ENCODE measurements around the gene PITPNB.
A peak's percentile ranks its signal among the peaks of the same experiment; 100 is the strongest.

The PITPNB gene

DNA sequence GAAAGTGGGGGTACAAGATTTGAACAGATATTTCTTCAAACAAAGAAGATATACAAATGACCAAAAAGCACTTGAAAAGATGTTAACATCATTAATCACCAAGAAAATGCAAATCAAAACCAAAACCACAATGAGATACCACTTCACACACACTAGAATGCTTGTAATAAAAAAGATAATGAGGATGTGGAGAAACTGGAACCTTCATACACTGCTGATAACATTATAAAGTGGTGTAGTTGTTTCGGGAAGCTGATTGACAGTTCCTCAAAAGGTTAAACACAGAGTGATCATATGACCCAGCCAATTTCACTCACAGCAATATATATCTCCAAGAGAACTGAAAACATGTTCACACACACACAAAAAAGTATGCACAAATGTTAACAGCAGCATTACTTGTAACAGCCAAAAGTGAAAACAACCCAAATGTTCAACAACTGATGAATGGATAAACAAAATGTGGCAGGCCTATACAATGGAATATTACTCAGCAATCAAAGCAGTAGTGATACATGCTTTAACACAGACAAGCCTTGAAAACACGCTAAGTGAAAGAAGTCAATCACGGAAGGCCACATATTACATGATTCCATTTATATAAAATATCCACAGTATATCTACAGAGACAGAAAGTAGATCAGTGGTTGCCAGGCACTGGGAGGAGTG, 15.1 kb downstream of the PITPNB start:
- H3K27me3 Mint-ChIP-seq = no peaks in the 10 kb centered on the region
- peak overlapping the region; percentile 13 for H3K4me3 Mint-ChIP-seq
- peak overlapping the region; percentile 88 for H3K27ac Mint-ChIP-seq
- peaks cover 65% of the 10 kb centered on the region for H3K4me1 Mint-ChIP-seq (ENCODE audit: low read depth)
- no peaks in the 10 kb centered on the region for H3K9me3 Mint-ChIP-seq
- no peak for DNase-seq
- H3K36me3 Mint-ChIP-seq (ENCODE audit: low read depth) = peaks cover 93% of the 10 kb centered on the region

DNA sequence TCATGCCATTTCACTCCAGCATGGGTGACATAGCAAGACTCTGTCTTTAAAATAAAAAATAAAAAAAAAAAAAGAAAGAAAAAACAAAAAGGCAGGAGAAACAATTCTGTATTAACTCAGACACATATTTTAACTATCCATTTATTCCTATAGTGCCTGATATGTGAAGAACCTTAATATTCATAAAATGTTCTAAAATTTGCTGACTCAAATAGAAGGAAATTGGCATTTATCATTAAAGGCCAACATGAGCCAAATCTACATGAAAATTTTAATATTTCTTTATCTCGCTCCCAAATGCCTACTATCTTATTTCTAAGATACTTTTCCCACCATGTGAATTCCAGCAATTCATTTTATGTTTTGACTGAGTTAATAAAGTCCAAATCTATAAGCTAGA, 18.9 kb downstream of the PITPNB start:
- H3K27ac Mint-ChIP-seq = no peak overlapping the region
- DNase-seq = no peak
- no peaks in the 10 kb centered on the region for H3K27me3 Mint-ChIP-seq
- peaks cover 90% of the 10 kb centered on the region for H3K36me3 Mint-ChIP-seq (ENCODE audit: low read depth)
- peaks cover 50% of the 10 kb centered on the region for H3K4me1 Mint-ChIP-seq (ENCODE audit: low read depth)
- no peaks in the 10 kb centered on the region for H3K9me3 Mint-ChIP-seq
- H3K4me3 Mint-ChIP-seq = no peak overlapping the region

DNA sequence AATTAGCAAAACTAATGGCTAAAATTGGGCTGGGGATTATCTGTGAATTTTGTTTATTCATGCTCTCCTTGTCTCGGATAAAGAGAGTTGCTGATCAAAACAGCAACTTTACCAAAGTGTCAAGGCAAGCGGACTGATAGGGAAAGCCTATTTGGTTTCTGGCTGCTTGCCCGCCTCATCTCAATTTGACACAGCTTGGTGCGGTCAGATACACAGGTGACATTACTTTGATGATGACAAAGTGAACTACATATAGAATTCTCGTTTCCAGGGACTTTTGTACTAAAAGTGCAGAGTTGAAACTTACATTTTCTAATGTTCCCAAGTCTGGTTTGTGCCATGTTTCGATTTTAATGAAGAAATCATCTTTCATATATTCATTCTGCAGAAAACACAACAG, 22.8 kb downstream of the PITPNB start:
- Mint-ChIP-seq H3K4me3 (no peak overlapping the region), H3K36me3 (ENCODE audit: low read depth) (peaks cover 95% of the 10 kb centered on the region), H3K27ac (peak overlapping the region; percentile 53), H3K27me3 (no peaks in the 10 kb centered on the region), H3K9me3 (no peaks in the 10 kb centered on the region), H3K4me1 (ENCODE audit: low read depth) (peaks cover 29% of the 10 kb centered on the region)
- no peak for DNase-seq

DNA sequence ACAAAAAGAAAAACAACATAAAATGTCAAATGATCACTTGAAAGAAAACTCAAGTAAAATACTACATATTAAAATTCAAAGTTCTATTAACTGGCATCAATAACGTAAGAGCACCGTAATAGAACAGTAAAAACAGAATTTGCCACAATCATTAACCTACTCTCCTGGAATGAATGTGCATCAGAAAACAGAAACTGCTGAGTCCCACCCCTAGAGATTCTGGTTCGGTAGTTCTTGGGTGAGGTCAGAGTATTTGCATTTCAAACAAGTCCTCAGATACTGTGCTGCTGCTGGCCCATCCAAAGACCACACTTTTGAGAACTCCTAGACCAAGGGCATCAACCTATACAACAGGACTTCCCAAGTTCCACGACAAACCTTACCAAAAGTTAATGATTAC, 23.5 kb downstream of the PITPNB start:
- peaks cover 93% of the 10 kb centered on the region for H3K36me3 Mint-ChIP-seq (ENCODE audit: low read depth)
- no peaks in the 10 kb centered on the region for H3K9me3 Mint-ChIP-seq
- H3K27me3 Mint-ChIP-seq = no peaks in the 10 kb centered on the region
- H3K27ac Mint-ChIP-seq = peak overlapping the region; percentile 67
- H3K4me3 Mint-ChIP-seq = no peak overlapping the region
- DNase-seq = no peak
- H3K4me1 Mint-ChIP-seq (ENCODE audit: low read depth) = peaks cover 23% of the 10 kb centered on the region

DNA sequence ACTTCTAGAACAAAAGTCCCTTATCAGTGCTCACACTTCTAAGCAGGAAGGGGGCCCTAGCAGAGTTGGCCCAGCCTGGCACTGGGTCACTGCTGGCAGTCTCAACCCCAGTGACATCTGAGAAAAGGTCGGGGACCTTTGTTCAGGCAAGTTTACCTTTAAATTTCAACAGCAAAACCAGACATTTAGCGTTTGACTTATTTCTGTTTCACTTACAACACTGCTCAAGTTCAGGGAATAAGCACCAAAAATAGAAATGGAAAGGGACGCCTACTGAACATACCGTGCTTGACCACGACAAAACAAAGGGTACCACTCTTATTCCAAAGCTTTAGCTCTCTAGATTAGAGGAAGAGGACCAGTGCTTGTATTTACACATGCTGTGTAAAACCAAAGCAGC, 26.2 kb downstream of the PITPNB start:
- H3K9me3 Mint-ChIP-seq = no peaks in the 10 kb centered on the region
- peaks cover 95% of the 10 kb centered on the region for H3K36me3 Mint-ChIP-seq (ENCODE audit: low read depth)

DNA sequence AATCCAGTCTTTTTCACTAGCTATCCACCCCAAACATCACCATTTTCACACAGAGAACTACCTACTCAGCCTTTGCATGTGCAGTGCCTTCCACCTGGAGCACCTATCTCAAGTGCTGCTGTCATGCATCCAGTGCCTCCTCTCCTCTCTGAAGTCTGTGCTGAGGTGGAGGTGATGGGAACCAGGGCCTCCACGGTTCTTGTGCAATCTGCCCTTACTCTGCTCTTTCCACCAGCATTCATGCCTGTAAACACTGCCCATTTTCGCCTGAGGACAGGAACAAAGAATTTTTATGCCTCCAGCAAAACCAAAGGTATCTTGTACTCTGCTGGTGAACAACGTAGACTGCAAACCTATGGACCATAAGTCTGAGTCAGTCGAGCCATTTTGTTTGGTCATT, 27.0 kb downstream of the PITPNB start:
- Mint-ChIP-seq H3K4me1 (ENCODE audit: low read depth) (peaks cover 27% of the 10 kb centered on the region), H3K36me3 (ENCODE audit: low read depth) (peaks cover 97% of the 10 kb centered on the region), H3K27me3 (no peaks in the 10 kb centered on the region), H3K9me3 (no peaks in the 10 kb centered on the region), H3K27ac (peak overlapping the region; percentile 65), H3K4me3 (no peak overlapping the region)
- DNase-seq = no peak

More for the DNA sequence above, 26.2 kb downstream of the PITPNB start:
- H3K4me3 Mint-ChIP-seq = no peak overlapping the region
- H3K27ac Mint-ChIP-seq = peak overlapping the region; percentile 65
- H3K27me3 Mint-ChIP-seq = no peaks in the 10 kb centered on the region
- DNase-seq = no peak
- H3K4me1 Mint-ChIP-seq (ENCODE audit: low read depth) = peaks cover 27% of the 10 kb centered on the region

DNA sequence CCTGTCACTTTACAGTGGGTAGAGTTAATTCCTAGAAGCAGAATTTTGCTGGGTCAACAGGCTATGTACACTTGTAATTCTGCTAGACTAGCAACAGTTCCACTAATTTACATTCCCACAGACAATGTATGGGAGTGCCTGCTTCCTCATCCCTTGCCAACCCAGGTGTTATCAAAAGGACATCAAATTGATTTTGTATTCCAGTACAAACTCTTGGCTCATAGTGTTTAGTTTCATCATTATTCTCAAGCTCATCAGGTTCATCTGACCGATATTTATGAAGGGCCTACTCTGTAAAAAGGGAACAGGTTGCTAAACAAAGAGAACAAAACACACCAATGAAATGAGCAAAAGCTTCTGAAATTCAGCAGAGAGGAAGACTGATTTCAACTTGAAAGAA, 30.7 kb downstream of the PITPNB start:
- Mint-ChIP-seq H3K9me3 (no peaks in the 10 kb centered on the region), H3K36me3 (ENCODE audit: low read depth) (peaks cover 95% of the 10 kb centered on the region), H3K27ac (peak overlapping the region; percentile 19), H3K4me3 (no peak overlapping the region), H3K4me1 (ENCODE audit: low read depth) (peaks cover 11% of the 10 kb centered on the region), H3K27me3 (no peaks in the 10 kb centered on the region)
- DNase-seq = no peak

DNA sequence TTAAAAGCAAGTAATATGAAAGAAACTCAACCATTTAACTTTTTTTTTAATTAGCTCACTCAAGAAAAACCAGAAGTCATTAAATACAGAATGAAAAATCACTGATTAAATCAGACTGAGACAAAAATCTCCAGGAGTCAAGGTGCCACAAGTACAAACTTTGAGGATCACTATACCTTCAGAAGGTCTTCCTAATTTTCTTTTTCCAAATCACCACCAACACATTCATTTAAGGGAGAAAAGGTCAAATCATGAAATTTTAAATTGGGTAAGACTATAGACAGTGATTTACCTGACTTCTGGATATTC, 32.3 kb downstream of the PITPNB start:
- no peak overlapping the region for H3K27ac Mint-ChIP-seq
- peaks cover 9% of the 10 kb centered on the region for H3K4me1 Mint-ChIP-seq (ENCODE audit: low read depth)
- H3K27me3 Mint-ChIP-seq = no peaks in the 10 kb centered on the region
- no peak overlapping the region for H3K4me3 Mint-ChIP-seq
- H3K9me3 Mint-ChIP-seq = no peaks in the 10 kb centered on the region
- no peak for DNase-seq
- peaks cover 95% of the 10 kb centered on the region for H3K36me3 Mint-ChIP-seq (ENCODE audit: low read depth)

DNA sequence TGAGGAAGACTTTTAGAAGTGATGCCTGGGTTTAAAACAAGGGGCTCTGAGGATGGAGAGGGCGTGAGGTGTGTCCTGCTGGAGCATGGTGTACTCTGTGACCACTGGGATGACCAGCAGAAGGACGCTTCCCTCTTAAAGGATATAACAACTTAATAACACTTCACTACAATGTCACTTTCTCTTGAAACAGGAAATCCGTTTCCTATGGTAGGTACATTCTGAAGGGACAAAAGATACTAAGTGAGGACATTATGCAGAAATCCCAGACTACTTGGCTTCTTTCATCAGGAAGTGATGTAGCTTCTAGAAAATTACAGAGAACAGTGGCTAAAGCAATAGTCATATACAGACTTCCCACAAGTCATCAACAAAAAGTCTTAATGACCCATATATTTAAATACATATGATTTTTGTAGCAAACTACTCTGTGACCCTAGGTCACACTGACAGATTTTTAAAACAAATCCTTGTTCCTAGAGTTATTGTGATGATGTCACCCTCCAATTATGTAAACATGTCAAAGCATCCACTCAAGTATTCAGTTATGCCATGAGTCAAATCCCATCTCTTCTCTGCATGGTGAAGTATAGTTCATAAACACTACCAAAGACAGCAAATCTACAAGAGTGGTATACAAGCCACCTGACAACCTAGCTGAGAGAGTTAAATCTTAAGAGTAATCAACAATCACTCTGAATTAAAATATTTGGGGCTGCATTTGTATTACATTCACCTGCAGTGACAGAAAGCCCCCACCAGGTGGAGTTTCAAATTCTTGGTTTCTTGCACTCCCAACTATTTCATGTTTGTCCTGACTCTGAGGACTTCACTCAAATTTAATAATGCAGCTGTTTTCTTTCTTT, 32.8 kb downstream of the PITPNB start:
- Mint-ChIP-seq H3K27ac (peak overlapping the region; percentile 24), H3K9me3 (no peaks in the 10 kb centered on the region), H3K36me3 (ENCODE audit: low read depth) (peaks cover 92% of the 10 kb centered on the region), H3K4me1 (ENCODE audit: low read depth) (peaks cover 11% of the 10 kb centered on the region), H3K27me3 (no peaks in the 10 kb centered on the region), H3K4me3 (no peak overlapping the region)
- DNase-seq = no peak

DNA sequence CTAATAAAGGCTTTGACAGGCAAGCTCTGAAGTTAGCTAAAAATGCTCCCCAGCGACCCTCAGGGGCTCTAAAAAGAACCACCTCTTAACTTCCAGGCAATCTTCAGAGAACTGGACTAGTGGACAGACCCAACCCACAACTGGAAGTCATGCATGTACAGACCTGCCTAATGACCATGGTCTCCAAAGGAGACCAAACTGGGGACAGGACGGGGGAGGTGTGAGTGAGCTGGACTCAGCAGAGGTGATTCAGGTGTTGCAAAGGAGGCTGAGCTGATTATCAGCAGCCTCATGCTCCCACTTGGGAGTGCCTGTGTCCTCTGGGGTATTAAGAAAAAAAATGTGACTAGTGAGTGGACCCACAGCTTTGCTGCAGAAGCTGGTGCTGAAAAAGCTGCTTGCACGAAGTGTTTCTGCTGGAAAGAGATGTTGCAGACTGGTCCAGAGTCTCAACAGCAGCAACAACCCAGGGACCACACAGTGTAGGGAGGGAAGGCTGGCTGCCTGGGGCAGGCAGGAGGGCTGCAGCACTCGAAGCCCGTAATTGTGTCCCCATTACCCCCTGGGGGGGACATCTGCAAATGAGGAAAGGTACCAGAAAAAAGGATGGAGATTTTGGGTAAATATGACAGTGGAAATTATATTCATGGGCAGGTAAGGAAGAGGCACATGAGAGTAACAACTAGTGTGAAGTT, 35.3 kb downstream of the PITPNB start:
- no peaks in the 10 kb centered on the region for H3K9me3 Mint-ChIP-seq
- H3K4me1 Mint-ChIP-seq (ENCODE audit: low read depth) = peaks cover 24% of the 10 kb centered on the region
- H3K4me3 Mint-ChIP-seq = no peak overlapping the region
- DNase-seq = no peak
- H3K27me3 Mint-ChIP-seq = no peaks in the 10 kb centered on the region
- peaks cover 88% of the 10 kb centered on the region for H3K36me3 Mint-ChIP-seq (ENCODE audit: low read depth)
- H3K27ac Mint-ChIP-seq = peak overlapping the region; percentile 26

DNA sequence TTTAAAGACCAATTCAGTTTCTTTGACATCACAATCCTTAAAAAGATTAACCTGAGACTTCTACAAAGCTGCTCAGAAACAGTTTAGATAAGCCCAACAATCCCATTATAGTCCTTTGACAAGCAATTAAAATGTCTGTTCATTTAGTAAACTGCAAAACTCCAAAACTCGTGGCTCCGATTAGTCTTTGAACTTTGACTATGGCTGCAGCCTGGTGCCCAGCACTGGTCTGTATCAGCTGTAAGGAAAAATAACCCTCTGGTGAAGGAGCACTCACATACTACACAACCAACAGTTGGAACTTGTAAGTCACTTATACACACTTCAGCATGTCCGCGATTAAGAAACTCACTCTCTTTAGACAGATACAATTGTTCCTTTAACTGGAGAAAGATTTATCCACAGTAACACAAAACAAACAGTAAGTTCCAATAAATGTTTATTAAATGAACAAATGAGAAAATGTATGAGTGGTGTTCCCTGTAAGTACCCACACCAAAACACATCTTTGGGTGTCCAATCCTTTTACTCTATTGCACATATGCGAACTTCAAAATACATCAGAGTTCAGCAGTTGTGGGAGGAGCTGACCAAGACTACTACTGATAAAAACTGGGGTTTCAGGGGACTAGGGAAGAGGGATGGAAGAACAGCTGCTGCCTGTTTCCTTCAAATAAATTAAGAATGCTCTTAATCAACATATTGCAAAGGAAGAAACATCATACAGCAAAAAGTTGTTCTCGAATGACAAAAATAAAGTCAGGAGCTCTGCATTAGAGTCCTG, 36.4 kb downstream of the PITPNB start:
- Mint-ChIP-seq H3K27ac (no peak overlapping the region), H3K9me3 (no peaks in the 10 kb centered on the region), H3K27me3 (no peaks in the 10 kb centered on the region), H3K36me3 (ENCODE audit: low read depth) (peaks cover 87% of the 10 kb centered on the region), H3K4me1 (ENCODE audit: low read depth) (peaks cover 30% of the 10 kb centered on the region), H3K4me3 (no peak overlapping the region)
- no peak for DNase-seq

DNA sequence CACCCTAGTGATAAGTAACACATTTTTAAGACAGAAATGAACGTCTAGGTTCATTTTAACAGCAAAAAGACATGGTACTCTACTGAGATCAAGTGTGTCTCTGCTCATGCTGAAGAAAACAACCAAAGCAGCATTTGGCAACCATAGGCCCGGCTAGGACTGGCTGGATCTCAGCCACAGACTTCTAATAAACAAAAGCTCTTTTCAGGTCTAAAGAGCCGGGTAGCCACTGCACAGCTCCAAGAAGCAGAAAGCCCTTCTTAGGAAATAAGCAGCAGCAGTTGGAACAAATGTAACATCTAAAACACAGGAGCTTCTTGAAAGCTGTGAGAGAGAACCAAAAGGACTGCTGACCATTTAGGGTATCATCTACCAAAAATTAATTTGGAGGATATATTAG, 37.6 kb downstream of the PITPNB start:
- Mint-ChIP-seq H3K27me3 (no peaks in the 10 kb centered on the region), H3K36me3 (ENCODE audit: low read depth) (peaks cover 87% of the 10 kb centered on the region), H3K4me1 (ENCODE audit: low read depth) (peaks cover 40% of the 10 kb centered on the region), H3K27ac (no peak overlapping the region), H3K9me3 (no peaks in the 10 kb centered on the region), H3K4me3 (no peak overlapping the region)
- no peak for DNase-seq

DNA sequence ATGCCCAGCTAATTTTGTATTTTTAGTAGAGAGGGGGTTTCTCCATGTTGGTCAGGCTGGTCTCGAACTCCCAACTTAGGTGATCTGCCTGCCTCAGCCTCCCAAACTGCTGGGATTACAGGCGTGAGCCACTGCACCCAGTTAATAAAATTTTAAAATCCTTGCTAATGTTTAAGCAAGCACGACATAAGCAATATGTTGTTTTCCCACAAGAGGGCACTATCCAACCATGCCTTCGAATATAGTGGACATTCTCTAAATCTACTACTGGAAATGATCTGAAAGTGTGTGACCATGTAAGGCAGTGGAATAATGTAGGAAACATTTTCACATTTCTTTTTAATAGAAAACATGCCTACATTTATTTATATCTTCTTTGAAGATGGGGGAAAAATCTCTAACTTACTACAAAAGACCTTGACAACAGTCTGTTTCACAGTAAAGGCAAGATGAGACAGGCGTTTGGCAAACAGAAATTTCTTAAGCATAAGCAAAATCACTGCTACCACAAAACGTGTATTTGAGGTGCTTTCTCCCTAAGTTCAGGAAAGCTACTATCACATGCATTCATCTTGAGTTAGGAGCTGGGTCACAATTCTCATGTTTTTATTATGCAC, 38.2 kb downstream of the PITPNB start:
- Mint-ChIP-seq H3K4me3 (no peak overlapping the region), H3K36me3 (ENCODE audit: low read depth) (peaks cover 86% of the 10 kb centered on the region), H3K9me3 (no peaks in the 10 kb centered on the region), H3K27me3 (no peaks in the 10 kb centered on the region), H3K27ac (no peak overlapping the region), H3K4me1 (ENCODE audit: low read depth) (peaks cover 45% of the 10 kb centered on the region)
- DNase-seq = no peak

DNA sequence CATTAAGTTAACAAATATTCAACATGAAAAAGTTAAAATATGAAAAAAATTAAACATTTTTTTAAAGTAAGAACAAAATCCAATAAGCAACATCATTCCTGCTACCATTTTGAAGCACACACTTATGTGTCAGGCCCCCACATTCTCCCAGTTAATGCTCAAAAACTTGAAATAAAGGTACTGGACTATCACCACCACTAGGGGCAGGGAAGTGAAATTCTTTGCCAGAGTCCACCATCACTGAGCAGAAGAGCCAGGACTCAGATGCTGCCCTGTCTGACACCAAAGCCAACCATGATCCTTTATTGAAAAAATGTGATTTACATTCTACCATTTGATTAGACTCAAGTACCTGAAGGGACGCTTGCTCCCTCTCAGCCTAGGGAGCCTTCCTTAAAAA, 39.1 kb downstream of the PITPNB start:
- DNase-seq = no peak
- no peaks in the 10 kb centered on the region for H3K9me3 Mint-ChIP-seq
- H3K36me3 Mint-ChIP-seq (ENCODE audit: low read depth) = peaks cover 87% of the 10 kb centered on the region
- H3K4me1 Mint-ChIP-seq (ENCODE audit: low read depth) = peaks cover 54% of the 10 kb centered on the region
- H3K4me3 Mint-ChIP-seq = no peak overlapping the region
- H3K27ac Mint-ChIP-seq = no peak overlapping the region
- H3K27me3 Mint-ChIP-seq = no peaks in the 10 kb centered on the region

All from activated T-cell treated with anti-CD3 and anti-CD28 coated beads, Interleukin-2, amount 50 U/mL, for 24 hours (primary cell).